Mesothelial cell of epicardium (in vitro differentiated cells): ENCODE data around the gene MRPL22. TPM values are rescaled to one million over a fixed set of nuclear protein-coding genes. Genes with fewer than 3 reads are reported as not detected.

Experiments
- DNase-seq, 2 experiments: peaks; one replicate each; pipeline ENCODE4 v3.0.0; 2021; ENCODE audit warnings: low spot score in 2 of 2; ENCODE audit not compliant: unreplicated experiment in 2 of 2
- H3K27ac Mint-ChIP-seq: 2 replicates; pipeline ENCODE4 v1.8.0; 2021; ENCODE audit warnings: mixed read lengths
- H3K27me3 Mint-ChIP-seq: 2 replicates; pipeline ENCODE4 v1.8.0; 2021; ENCODE audit warnings: low read depth, mixed read lengths
- H3K36me3 Mint-ChIP-seq: 2 replicates; pipeline ENCODE4 v1.8.0; 2021; ENCODE audit warnings: mixed read lengths
- H3K4me1 Mint-ChIP-seq: 2 replicates; pipeline ENCODE4 v1.8.0; 2021; ENCODE audit warnings: mixed read lengths
- H3K4me3 Mint-ChIP-seq: 2 replicates; pipeline ENCODE4 v1.8.0; 2021; ENCODE audit warnings: mild to moderate bottlenecking, moderate library complexity, mixed read lengths
- H3K9me3 Mint-ChIP-seq: 2 replicates; pipeline ENCODE4 v1.8.0; 2021; ENCODE audit warnings: mixed read lengths
- total RNA-seq: library from RNA; stranded (reverse); gene quantifications from 3 replicates; pipeline ENCODE4 v1.2.1, GENCODE V29; 2021
- TF ChIP-seq, protein P1 (sequence below): fragments of 200-600 bp; sonication (generic); IDR thresholded peaks from one replicate; pipeline ENCODE4 v1.5.0; 2021; ENCODE audit warnings: antibody characterized with exemption; ENCODE audit not compliant: unreplicated experiment

Gene MRPL22
- total RNA-seq, 1 donor from 2014 or later = 36.0 TPM

DNA sequence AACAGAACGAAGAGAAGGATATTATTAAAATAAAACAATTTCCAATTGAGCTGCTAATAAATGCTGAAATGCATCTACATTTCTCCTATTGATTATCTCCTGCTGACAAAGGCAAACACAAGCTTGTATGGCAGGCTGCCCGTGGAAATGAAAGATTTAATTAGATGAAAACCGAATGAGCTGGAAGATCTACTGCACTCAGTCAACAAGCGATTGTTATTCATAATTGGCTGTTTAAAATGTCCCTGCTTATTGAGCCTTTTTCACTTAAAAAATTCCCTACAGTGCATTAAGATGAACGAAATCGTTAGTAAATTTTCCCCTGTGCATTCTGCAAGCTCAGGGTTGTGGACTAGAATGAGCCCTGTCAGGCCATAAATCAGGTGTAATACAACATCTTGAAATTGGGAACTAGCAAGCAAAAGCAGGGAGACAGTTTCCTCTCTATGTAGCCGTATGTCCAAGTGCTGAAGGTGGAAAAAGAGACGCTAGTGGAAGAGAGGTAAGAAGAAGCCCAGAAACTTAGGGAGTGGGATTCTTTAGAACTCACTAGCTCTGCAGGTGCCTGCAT, 44.2 kb downstream of the MRPL22 start:
- DNase-seq = no peak
- Mint-ChIP-seq H3K27me3 (peaks cover 5% of the 10 kb centered on the region), H3K4me3 (no peak overlapping the region), H3K4me1 (no peaks in the 10 kb centered on the region), H3K27ac (no peak overlapping the region), H3K9me3 (peaks cover 9% of the 10 kb centered on the region), H3K36me3 (peaks cover 3% of the 10 kb centered on the region)
- TF ChIP-seq, protein P1, sequence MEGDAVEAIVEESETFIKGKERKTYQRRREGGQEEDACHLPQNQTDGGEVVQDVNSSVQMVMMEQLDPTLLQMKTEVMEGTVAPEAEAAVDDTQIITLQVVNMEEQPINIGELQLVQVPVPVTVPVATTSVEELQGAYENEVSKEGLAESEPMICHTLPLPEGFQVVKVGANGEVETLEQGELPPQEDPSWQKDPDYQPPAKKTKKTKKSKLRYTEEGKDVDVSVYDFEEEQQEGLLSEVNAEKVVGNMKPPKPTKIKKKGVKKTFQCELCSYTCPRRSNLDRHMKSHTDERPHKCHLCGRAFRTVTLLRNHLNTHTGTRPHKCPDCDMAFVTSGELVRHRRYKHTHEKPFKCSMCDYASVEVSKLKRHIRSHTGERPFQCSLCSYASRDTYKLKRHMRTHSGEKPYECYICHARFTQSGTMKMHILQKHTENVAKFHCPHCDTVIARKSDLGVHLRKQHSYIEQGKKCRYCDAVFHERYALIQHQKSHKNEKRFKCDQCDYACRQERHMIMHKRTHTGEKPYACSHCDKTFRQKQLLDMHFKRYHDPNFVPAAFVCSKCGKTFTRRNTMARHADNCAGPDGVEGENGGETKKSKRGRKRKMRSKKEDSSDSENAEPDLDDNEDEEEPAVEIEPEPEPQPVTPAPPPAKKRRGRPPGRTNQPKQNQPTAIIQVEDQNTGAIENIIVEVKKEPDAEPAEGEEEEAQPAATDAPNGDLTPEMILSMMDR = no peak

DNA sequence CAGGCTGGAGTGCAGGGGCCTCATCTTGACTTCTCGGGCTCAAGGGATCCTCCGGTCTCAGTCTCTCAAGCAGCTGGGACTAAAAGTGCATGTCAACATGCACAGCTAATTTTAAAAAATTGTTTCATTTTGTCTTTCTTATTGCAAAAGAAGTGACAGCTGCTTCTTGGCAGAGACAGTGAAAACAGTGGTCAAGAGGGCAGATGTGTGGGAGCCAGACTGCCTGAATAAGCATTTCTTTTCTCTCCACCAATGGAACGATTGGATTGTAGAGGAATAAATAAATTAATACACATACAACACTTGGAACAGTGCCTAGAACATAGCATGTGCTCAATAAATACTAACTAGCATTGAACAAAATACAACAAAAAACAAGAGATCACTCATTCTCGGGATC, 45.3 kb downstream of the MRPL22 start:
- H3K4me1 Mint-ChIP-seq = no peaks in the 10 kb centered on the region
- TF ChIP-seq, protein P1 = no peak
- no peak for DNase-seq
- peaks cover 9% of the 10 kb centered on the region for H3K9me3 Mint-ChIP-seq
- H3K27me3 Mint-ChIP-seq = peaks cover 5% of the 10 kb centered on the region
- H3K36me3 Mint-ChIP-seq = peaks cover 3% of the 10 kb centered on the region
- H3K4me3 Mint-ChIP-seq = no peak overlapping the region
- no peak overlapping the region for H3K27ac Mint-ChIP-seq

DNA sequence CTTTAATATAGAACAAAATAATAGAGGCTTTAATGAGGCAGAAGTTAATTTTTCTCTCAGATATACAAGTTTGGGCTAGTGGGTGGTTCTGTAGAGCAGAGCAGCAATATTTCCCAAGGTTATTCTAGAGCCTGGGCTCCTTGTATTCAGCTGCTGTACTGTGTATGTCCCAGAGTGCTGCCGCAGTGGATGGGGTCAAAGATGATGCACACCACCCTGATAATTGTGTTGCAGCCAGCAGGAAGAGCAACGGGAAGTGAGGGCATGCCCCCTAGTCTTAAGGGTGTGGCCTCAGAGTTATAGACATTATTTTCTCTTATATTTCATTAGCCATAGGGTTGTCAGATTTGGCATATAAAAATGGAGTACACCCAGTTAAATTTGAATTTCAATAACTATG, 48.8 kb downstream of the MRPL22 start:
- no peaks in the 10 kb centered on the region for H3K36me3 Mint-ChIP-seq
- TF ChIP-seq, protein P1 = no peak
- H3K9me3 Mint-ChIP-seq = no peaks in the 10 kb centered on the region
- H3K27me3 Mint-ChIP-seq = peaks cover 1% of the 10 kb centered on the region
- H3K4me3 Mint-ChIP-seq = no peak overlapping the region
- DNase-seq = no peak
- no peaks in the 10 kb centered on the region for H3K4me1 Mint-ChIP-seq
- no peak overlapping the region for H3K27ac Mint-ChIP-seq

DNA sequence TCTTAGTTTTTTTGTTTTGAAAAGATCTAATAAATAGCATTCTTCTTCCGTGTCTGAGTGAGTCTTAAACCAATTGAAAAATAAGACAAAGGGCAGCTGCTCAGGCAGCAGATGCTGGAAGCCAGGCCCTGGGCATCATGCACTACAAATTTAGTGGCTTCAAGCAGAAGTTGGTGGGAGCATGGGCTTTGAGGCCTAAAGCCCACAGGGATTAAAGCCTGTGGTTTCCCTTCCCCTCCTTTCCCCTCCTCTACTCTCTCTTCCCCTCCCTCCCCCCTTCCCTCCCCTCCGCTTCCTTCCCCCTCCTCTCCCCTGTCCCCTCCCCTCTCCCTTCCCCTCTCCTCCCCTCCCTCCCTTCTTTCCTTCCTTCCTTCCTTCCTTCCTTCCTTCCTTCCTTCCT, 52.6 kb downstream of the MRPL22 start:
- no peak for DNase-seq
- Mint-ChIP-seq H3K4me3 (no peak overlapping the region), H3K4me1 (no peaks in the 10 kb centered on the region), H3K27me3 (no peaks in the 10 kb centered on the region), H3K27ac (no peak overlapping the region), H3K9me3 (peaks cover 2% of the 10 kb centered on the region), H3K36me3 (no peaks in the 10 kb centered on the region)
- TF ChIP-seq, protein P1 = no peak

DNA sequence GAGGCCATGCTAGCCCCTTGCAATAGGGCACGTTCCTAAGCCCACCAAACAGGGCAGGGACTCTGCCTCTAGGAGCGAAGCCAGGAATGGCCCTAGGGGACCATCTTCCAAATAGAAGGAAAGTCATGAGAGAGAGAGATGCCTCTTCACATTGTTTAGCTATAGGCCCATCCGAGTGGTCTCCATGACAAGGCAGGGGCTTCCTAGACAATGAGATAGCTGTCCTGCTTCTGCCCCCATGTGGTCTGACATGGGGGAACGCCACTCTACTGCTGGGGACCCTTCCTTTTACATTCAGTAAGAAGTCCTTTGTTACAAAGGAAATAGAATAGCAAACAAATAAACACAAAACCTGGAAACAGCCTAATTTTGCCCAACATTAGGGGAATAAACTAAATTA, 54.8 kb downstream of the MRPL22 start:
- H3K9me3 Mint-ChIP-seq = peaks cover 7% of the 10 kb centered on the region
- no peak for DNase-seq
- no peak overlapping the region for H3K4me3 Mint-ChIP-seq
- H3K36me3 Mint-ChIP-seq = no peaks in the 10 kb centered on the region
- TF ChIP-seq, protein P1 = no peak
- no peak overlapping the region for H3K27ac Mint-ChIP-seq
- no peaks in the 10 kb centered on the region for H3K4me1 Mint-ChIP-seq
- no peaks in the 10 kb centered on the region for H3K27me3 Mint-ChIP-seq

DNA sequence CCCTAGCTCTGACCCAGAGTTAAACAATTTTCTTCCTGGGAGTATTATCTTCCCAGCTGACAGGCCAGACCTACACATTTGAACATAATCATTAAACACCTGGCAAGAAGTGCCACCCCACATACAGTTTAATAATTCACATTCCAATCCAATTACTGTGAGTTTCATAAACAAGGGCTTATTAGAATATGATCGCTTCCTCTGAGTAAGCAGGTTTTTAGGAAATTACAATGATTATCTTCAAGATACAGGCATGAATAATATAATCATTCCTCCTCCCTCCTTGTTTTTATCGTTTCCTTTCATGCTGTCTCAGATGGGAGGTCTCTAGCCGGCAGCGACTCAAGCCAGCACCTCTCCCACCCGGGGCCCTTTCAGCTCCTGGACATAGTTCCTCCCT, 56.9 kb downstream of the MRPL22 start:
- no peaks in the 10 kb centered on the region for H3K27me3 Mint-ChIP-seq
- no peaks in the 10 kb centered on the region for H3K4me1 Mint-ChIP-seq
- TF ChIP-seq, protein P1 = no peak
- no peak for DNase-seq
- H3K4me3 Mint-ChIP-seq = no peak overlapping the region
- no peaks in the 10 kb centered on the region for H3K36me3 Mint-ChIP-seq
- peaks cover 7% of the 10 kb centered on the region for H3K9me3 Mint-ChIP-seq
- no peak overlapping the region for H3K27ac Mint-ChIP-seq
